Hepatocyte (in vitro differentiated cells): ENCODE measurements around the gene PRKCI. TPM values are rescaled to one million over a fixed set of nuclear protein-coding genes. Genes with fewer than 3 reads are reported as not detected.

Experiments used
- DNase-seq: peaks from one replicate; pipeline ENCODE4 v3.0.0-alpha.2; 2016; ENCODE audit warnings: low spot score
- H2AFZ ChIP-seq: fragments of 200-600 bp; sonication (generic); 2 replicates; pipeline ENCODE4 v1.6.0; 2016; ENCODE audit warnings: antibody characterized with exemption, mild to moderate bottlenecking
- H3K27ac ChIP-seq: fragments of 200-600 bp; sonication (generic); 2 replicates; pipeline ENCODE4 v1.5.1; 2016; ENCODE audit warnings: mild to moderate bottlenecking
- H3K27me3 ChIP-seq: fragments of 200-600 bp; sonication (generic); 2 replicates; pipeline ENCODE4 v1.6.1; 2016
- H3K36me3 ChIP-seq: fragments of 200-600 bp; sonication (generic); replicated peaks from 2 replicates; pipeline ENCODE4 v1.5.1; 2016; ENCODE audit warnings: low read depth; ENCODE audit not compliant: insufficient read depth
- H3K4me1 ChIP-seq: fragments of 200-600 bp; sonication (generic); 2 replicates; pipeline ENCODE4 v1.5.1; 2016; ENCODE audit warnings: mild to moderate bottlenecking, moderate library complexity; ENCODE audit not compliant: insufficient read depth
- H3K4me2 ChIP-seq: fragments of 200-600 bp; sonication (generic); 2 replicates; pipeline ENCODE4 v1.6.0; 2016
- H3K4me3 ChIP-seq: fragments of 200-600 bp; sonication (generic); 2 replicates; pipeline ENCODE4 v1.5.1; 2016; ENCODE audit warnings: mild to moderate bottlenecking
- H3K79me2 ChIP-seq: fragments of 200-600 bp; sonication (generic); 2 replicates; pipeline ENCODE4 v1.6.0; 2017; ENCODE audit warnings: mild to moderate bottlenecking
- H3K9me2 ChIP-seq: fragments of 200-600 bp; sonication (generic); replicated peaks from 2 replicates; pipeline ENCODE4 v1.6.0; 2017; ENCODE audit warnings: mild to moderate bottlenecking; ENCODE audit not compliant: insufficient read depth
- H3K9me3 ChIP-seq: fragments of 200-600 bp; sonication (generic); 2 replicates; pipeline ENCODE4 v1.5.1; 2016; ENCODE audit warnings: low read depth, mild to moderate bottlenecking
- H4K20me1 ChIP-seq: fragments of 200-600 bp; sonication (generic); 2 replicates; pipeline ENCODE4 v1.6.0; 2016; ENCODE audit warnings: mild to moderate bottlenecking; ENCODE audit not compliant: insufficient read depth, poor library complexity, severe bottlenecking
- EZH2 ChIP-seq: fragments of 200-600 bp; sonication (generic); IDR thresholded peaks from 2 replicates; pipeline ENCODE4 v1.6.1; 2016; ENCODE audit warnings: antibody characterized with exemption, mild to moderate bottlenecking, borderline replicate concordance
- EZH2phosphoT487 ChIP-seq: fragments of 200-600 bp; sonication (generic); IDR thresholded peaks from one replicate; pipeline ENCODE4 v1.6.1; 2018; ENCODE audit warnings: antibody characterized with exemption, mild to moderate bottlenecking, low read depth, moderate library complexity; ENCODE audit not compliant: unreplicated experiment, severe bottlenecking
- WGBS: methylation state at CpG from one replicate; pipeline ENCODE4 v1.1.6; 2016; ENCODE audit warnings: low lambda C conversion rate; ENCODE audit errors: missing lambda C conversion rate; 5-methylcytosine and 5-hydroxymethylcytosine counted together
- polyA plus RNA-seq: library from polyadenylated mRNA; unstranded; fragments of >200 nt; fragmentation: Nextera tagmentation; extraction: Ambion mirVana; gene quantifications from 2 replicates; pipeline ENCODE4 v1.2.1, GENCODE V29; 2016
- total RNA-seq: library from RNA; depleted of rRNA; stranded (reverse); fragments of >200 nt; gene quantifications from 2 replicates; pipeline ENCODE4 v1.2.3, GENCODE V29; 2014
- TF ChIP-seq, protein P1 (sequence below): fragments of 200-600 bp; sonication (generic); IDR thresholded peaks from 2 replicates; pipeline ENCODE4 v1.5.1; 2016; ENCODE audit warnings: antibody characterized with exemption, mild to moderate bottlenecking; ENCODE audit not compliant: poor library complexity

The PRKCI gene
- total and polyA plus RNA-seq, 2 experiments from 2014 or later = 28.6 to 47.3 TPM

DNA sequence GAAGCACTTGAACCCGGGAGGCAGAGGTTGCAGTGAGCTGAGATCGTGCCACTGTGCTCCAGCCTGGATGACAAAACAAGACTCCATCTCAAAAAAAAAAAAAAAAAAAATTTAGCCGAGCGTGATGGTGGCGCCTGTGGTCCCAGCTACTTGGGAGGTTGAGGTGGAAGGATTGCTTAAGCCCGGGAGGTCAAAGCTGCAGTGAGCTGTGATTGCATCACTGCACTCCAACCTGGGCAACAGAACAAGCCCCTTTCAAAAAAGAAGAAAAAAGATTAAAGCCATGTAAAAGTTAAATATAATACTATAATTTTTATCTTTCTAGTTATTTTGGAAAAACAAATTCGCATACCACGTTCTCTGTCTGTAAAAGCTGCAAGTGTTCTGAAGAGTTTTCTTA, 73.4 kb downstream of the PRKCI start:
- Histone ChIP-seq H3K9me2 (no peaks in the 10 kb centered on the region), H3K4me1 (no peaks in the 10 kb centered on the region), H3K9me3 (no peaks in the 10 kb centered on the region), H3K27me3 (no peaks in the 10 kb centered on the region), H3K4me3 (no peak overlapping the region), H4K20me1 (no peaks in the 10 kb centered on the region), H3K79me2 (no peaks in the 10 kb centered on the region), H3K36me3 (peaks cover 3% of the 10 kb centered on the region), H3K4me2 (no peak overlapping the region), H3K27ac (no peak overlapping the region), H2AFZ (no peak overlapping the region)
- 97% methylated on average over 8 of the region's 8 CpGs for WGBS
- TF ChIP-seq EZH2phosphoT487 (no peak), EZH2 (no peak)
- TF ChIP-seq, protein P1, sequence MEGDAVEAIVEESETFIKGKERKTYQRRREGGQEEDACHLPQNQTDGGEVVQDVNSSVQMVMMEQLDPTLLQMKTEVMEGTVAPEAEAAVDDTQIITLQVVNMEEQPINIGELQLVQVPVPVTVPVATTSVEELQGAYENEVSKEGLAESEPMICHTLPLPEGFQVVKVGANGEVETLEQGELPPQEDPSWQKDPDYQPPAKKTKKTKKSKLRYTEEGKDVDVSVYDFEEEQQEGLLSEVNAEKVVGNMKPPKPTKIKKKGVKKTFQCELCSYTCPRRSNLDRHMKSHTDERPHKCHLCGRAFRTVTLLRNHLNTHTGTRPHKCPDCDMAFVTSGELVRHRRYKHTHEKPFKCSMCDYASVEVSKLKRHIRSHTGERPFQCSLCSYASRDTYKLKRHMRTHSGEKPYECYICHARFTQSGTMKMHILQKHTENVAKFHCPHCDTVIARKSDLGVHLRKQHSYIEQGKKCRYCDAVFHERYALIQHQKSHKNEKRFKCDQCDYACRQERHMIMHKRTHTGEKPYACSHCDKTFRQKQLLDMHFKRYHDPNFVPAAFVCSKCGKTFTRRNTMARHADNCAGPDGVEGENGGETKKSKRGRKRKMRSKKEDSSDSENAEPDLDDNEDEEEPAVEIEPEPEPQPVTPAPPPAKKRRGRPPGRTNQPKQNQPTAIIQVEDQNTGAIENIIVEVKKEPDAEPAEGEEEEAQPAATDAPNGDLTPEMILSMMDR = no peak
- DNase-seq = no peak

DNA sequence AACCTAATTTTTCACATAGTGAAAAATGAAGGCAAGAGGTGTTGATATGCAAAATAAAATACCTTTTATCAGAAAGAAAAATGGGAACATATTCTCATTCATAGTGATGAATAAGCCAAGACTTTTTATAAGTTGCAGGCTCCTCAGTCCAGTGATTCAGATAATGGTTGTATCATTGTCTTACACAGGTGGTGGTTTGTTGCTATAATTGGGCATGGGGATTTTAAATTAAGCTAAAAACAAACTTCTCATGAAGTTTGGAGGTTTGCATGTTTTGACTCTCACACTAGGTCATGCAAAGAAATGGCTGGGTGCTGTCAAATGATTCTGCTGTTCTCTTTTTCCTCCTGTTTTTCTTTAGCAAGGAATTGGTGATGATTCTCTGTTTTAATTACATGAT, 74.5 kb downstream of the PRKCI start:
- no peak for DNase-seq
- Histone ChIP-seq H3K4me2 (no peak overlapping the region), H4K20me1 (no peaks in the 10 kb centered on the region), H3K4me3 (no peak overlapping the region), H2AFZ (no peak overlapping the region), H3K4me1 (no peaks in the 10 kb centered on the region), H3K79me2 (no peaks in the 10 kb centered on the region), H3K27me3 (no peaks in the 10 kb centered on the region), H3K27ac (no peak overlapping the region), H3K9me2 (no peaks in the 10 kb centered on the region), H3K9me3 (no peaks in the 10 kb centered on the region), H3K36me3 (peaks cover 3% of the 10 kb centered on the region)
- TF ChIP-seq, protein P1 = no peak

DNA sequence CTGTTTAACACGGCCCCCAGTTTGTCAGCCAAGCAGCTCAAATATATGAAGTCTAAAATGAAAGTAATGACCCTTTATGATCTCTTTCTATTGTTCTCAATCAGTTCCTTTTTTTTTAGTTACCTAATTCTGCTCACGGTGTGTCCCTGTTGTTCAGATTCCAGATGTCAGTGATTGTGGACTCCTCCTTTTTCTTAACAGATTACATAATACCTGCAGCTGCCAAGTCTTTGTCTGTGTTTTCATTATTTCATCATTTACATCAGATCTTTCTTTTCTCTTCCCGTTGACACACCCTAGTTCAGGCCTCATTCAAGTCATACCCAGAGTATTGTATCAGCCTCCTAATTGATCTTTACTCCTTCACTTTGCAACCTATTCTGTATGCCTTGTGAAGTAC, 79.2 kb downstream of the PRKCI start:
- Histone ChIP-seq H3K79me2 (no peaks in the 10 kb centered on the region), H3K4me1 (no peaks in the 10 kb centered on the region), H4K20me1 (no peaks in the 10 kb centered on the region), H3K36me3 (peaks cover 3% of the 10 kb centered on the region), H3K4me2 (no peak overlapping the region), H3K4me3 (no peak overlapping the region), H3K27ac (no peak overlapping the region), H3K9me2 (no peaks in the 10 kb centered on the region), H2AFZ (no peak overlapping the region), H3K27me3 (no peaks in the 10 kb centered on the region), H3K9me3 (no peaks in the 10 kb centered on the region)
- no peak for DNase-seq
- TF ChIP-seq, protein P1 = no peak
- TF ChIP-seq EZH2 (no peak), EZH2phosphoT487 (no peak)
- 89% methylated on average over 3 of the region's 3 CpGs for WGBS

DNA sequence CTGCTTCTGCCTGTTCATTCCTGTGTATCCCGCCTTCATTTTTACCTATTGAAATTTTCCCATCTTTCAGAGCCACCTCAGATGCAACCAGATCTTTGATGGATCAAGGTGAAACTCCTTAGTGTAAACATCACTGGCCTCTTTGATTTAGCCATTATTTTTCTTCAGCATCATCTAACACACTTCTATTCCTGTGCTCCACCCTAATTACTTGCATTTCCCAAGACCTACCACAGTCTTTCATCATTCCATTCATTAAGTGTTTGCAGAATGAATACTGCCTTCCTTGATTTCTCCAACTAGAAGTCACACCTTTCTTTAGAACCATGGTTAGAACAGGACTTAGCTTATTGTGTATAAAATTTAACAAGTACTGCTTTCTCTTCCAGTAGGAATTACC, 79.8 kb downstream of the PRKCI start:
- Histone ChIP-seq H3K79me2 (no peaks in the 10 kb centered on the region), H3K9me2 (no peaks in the 10 kb centered on the region), H3K36me3 (peaks cover 2% of the 10 kb centered on the region), H3K4me3 (no peak overlapping the region), H3K27me3 (no peaks in the 10 kb centered on the region), H3K27ac (no peak overlapping the region), H3K4me1 (no peaks in the 10 kb centered on the region), H3K4me2 (no peak overlapping the region), H3K9me3 (no peaks in the 10 kb centered on the region), H4K20me1 (no peaks in the 10 kb centered on the region), H2AFZ (no peak overlapping the region)
- TF ChIP-seq, protein P1 = no peak
- TF ChIP-seq EZH2 (no peak), EZH2phosphoT487 (no peak)
- DNase-seq = no peak
- 90% methylated on average over 1 of the region's 1 CpG for WGBS
